Coronary artery (tissue), 2 donors: ENCODE results near the gene SUOX.

ENCODE experiments used
- DNase-seq: peaks from one replicate; pipeline ENCODE4 v3.0.0-alpha.2; 2017; ENCODE audit warnings: low spot score
- H3K27ac ChIP-seq, 2 donors: fragments of 200-600 bp; sonication (generic); one replicate each; pipeline ENCODE4 v1.5.1; 2016 to 2019
- H3K4me3 ChIP-seq: fragments of 200-600 bp; sonication (generic); 2 replicates; pipeline ENCODE4 v1.5.1; 2016; ENCODE audit warnings: mild to moderate bottlenecking, moderate library complexity
- CTCF ChIP-seq: fragments of 200-600 bp; sonication (generic); IDR thresholded peaks from one replicate; pipeline ENCODE4 v1.5.1; 2019; ENCODE audit warnings: antibody characterized with exemption

SUOX gene

GRCh38 chr12:56010111-56010570 is 13.1 kb downstream of the SUOX start:
- TF ChIP-seq CTCF: no peak
- DNase-seq: no peak
- no peak overlapping the region for H3K27ac ChIP-seq

GRCh38 chr12:56011509-56012090 is 14.5 kb downstream of the SUOX start:
- no peak for TF ChIP-seq CTCF
- Histone ChIP-seq H3K27ac (no peak overlapping the region), H3K4me3 (no peak overlapping the region)
- no peak for DNase-seq

More at GRCh38 chr12:56010111-56010570, 13.1 kb downstream of the SUOX start:
- H3K4me3 ChIP-seq: no peak overlapping the region

- Histone ChIP-seq H3K27ac (no peak overlapping the region), H3K4me3 (no peak overlapping the region)
- no peak for TF ChIP-seq CTCF
- no peak for DNase-seq
These were observed 16.4 kb downstream of the SUOX start for GRCh38 chr12:56013482-56013881.

- Histone ChIP-seq H3K4me3 (no peak overlapping the region), H3K27ac (no peak overlapping the region)
- DNase-seq: no peak
- TF ChIP-seq CTCF: no peak
These were observed 17.1 kb downstream of the SUOX start for GRCh38 chr12:56014205-56014604.

- DNase-seq: no peak
- Histone ChIP-seq H3K27ac (no peak overlapping the region), H3K4me3 (no peak overlapping the region)
- no peak for TF ChIP-seq CTCF
These were observed 20.1 kb downstream of the SUOX start for GRCh38 chr12:56017181-56017580.

GRCh38 chr12:56018356-56018755 is 21.3 kb downstream of the SUOX start:
- Histone ChIP-seq H3K4me3 (no peak overlapping the region), H3K27ac (no peak overlapping the region)
- no peak for DNase-seq
- no peak for TF ChIP-seq CTCF

- H3K4me3 ChIP-seq: peak within 1 kb of the TSS; percentile 66
- DNase-seq: no peak
- peak within 1 kb of the TSS; percentile 41 to 60 for H3K27ac ChIP-seq
- TF ChIP-seq CTCF: no peak
These were observed 23.5 kb downstream of the SUOX start, which contains the start of gene IKZF4 for GRCh38 chr12:56020423-56021184. IKZF4 (plus strand) TSS chr12:56021043; CDS start chr12:56021494, 451 bp downstream.
